NCI-H1694 treated with DMSO at 0.1 percent for 48 hours (cell line): Measurements from ENCODE around the gene NKTR.
A peak's percentile ranks its signal among the peaks of the same experiment; 100 is the strongest.
"Not testable (repeated sequence)": the region's sequence is repeated elsewhere in the genome, so short reads cannot be mapped to it uniquely, and the experiment has no call there.

Experiments used
- DNase-seq: peaks from one replicate; lab custom pipeline; 2025; lab: John Stamatoyannopoulos, UW

Gene NKTR

DNA sequence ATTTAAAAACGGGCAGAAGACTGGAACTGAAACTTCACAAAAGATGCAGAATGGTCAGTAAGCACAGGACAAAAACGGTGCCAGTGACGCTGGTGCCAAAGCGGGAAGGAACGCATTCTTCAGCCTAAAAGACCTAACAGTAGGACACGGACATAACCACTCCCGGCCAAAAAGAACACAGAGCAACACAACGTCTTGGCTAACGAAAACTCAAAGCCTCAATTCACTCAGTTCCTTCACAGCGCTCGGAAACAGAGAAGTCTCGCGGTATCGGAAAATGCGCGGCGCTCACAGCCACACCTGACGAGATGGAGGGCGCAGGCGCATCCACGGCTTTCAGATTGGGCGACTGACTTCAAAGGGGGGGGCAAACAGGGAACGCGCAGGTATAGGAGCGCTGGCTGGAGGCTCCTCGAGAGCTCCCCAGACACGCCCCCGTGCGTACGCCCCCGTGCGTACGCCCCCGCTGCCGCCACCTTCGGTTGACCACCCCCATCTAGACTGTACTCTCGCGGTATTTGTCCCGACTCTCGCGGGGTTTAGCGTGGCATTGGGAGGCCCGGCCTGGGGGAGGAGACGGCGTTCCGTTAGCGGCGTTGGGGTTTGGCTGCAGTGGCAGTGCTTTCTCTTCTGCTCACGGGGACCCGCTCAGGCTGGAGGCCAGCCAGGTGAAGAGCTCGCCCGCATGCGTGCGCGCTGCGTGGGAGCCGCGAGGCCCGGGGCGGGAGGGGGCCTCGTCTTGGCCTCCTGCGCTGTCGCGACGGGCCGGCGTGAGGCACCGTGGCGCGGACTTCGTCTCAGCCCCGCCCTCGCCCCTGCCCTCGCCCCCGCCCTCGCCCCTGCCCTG is at the start of gene NKTR:
Gene NKTR, plus strand, starts transcription at position 576 of the 847 bp plus-strand sequence. CDS start 321 bp downstream, outside the sequence.
- DNase-seq = peak; percentile 85

DNA sequence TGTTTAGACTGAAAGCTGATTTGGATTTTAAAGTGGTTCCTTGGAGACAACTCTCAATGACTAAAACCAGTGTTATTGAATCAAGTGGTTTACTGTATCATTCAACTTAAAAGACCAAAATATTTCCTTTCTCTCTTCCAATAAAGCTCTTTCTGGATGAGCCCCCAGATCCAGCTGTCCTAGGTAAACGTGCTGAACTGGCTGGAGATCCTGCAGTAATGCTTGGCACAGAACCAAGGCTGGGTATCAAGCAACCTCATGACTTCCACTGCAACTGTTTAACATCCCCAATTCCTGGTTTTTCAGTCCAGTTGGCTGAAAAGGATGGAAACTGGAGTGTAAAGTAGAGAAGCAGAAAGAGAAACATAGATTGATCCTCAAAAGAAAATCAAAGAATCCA is 47.7 kb upstream of the NKTR start:
- DNase-seq = no peak

DNA sequence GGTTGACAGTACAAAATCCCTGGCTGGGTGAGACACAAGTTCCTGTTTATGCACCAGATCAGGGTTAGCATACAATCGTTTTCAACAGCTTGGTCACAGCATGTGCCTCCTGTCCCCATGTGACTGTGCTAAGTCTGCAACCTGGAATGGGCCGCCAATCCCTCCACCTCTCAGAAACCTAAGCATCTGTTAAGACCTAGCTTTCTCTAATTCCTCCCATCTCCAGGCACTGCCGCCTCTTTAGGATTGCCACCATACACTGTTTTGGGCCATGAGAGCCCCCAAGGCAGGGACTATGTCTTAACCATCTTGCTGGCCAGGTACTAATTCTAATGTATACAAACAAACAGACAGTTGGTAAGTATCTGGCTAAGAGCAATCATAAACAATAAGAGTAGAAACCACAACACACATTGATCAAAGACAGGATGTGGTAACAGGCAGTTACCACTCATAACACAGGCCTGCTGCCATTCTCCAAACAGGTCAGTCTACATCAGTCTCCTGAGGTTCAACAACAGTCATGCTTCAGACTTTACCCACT is 44.3 kb upstream of the NKTR start:
- DNase-seq = no peak

DNA sequence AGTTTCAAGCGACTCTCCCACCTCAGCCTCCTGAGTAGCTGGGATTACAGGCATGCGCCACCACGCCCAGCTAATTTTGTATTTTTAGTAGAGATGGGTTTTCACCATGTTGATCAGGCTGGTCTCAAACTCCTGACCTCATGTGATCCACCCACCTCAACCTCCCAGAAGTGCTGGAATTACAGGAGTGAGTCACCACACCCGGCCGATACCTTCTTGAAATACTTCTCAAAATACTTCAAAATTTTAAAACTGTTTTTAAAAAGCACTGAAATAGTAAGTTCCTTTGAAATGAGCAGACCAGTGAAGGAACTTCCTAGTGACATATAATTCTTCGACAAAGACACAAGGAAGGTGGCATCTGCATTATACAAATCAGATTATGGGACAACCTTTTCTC is 43.7 kb upstream of the NKTR start:
- not testable (repeated sequence) for DNase-seq

DNA sequence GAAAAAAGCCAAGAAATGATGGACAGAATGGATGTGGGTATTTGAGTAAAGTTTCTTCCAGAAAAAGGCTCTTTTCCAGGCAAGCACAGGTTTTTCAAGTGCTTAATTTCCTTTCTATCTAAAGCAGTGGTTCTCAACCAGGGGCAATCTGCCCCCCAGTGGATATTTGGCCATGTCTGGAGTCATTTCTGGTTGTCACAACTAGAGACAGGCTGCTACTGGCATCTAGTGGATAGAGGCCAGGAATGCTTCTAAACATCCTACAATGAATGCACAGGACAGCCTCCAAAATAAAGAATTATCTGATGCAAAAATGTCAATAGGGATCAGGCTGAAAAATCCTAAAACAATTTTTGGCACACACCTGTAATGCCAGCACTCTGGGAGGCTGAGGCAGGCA is 42.6 kb upstream of the NKTR start:
- DNase-seq = no peak

DNA sequence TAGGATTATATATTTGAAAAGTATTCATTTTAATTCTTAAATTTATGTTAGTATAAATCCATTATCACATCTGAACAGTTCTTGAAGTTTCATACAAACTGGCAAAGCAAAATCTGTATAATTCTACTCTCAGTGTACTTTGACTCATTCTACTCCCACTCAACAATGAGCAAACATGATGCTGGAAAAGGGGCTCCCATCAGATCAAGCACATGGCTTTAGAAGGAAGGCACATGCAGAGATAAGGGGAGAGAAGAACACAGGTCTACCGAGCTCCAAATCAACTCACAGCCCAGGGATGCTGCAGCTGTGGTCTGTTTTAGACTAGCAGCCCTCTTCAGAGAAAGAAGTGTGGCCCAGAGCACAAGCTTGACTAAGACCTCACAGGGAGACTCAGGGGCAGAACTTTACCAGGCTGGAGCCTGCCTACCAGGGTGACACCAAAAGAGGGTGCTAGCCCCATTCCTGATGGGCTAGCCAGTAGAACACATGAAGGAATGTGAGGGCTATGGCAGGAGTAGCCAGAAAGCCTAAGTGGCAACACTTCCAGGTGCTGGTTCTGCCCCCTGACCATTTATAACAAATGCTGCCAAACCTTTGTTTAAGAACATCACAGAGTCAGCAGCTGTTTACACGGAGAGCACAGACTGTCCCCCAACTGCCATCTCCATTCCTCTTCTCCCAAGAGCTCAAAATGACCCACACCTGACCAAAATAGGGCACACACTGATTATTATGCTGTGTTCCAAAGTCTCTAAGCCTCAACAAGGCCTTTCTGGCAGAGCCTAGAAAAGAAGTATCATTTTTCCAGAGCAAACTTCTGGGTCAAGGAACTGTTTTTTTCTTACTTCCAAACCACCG is 38.2 kb upstream of the NKTR start:
- DNase-seq = no peak

DNA sequence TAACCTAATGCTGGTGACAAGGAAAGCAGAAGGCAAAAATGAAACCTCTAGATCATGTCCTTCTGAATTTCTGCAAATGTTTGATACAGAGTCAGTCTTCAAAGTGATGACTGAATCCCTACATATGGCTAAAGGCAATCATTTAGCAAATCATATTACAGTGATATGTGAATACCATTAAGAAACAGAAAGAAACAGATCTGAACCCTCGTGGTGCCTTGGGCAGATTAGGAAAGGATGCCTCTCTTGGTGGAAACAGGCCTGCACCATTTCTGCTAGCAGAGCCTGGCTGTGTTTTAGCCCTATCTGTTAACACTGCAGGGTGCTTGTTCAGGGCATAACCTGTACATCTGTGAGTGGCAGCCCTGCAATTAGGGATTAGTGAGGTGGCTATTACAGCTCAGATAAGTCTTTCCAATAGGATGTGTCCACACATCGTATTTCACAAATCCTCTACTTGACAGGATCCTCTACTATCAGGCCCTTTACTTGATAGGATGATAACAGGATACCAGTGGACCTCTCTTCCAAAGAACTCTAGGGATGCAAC is 30.8 kb upstream of the NKTR start:
- DNase-seq = no peak

DNA sequence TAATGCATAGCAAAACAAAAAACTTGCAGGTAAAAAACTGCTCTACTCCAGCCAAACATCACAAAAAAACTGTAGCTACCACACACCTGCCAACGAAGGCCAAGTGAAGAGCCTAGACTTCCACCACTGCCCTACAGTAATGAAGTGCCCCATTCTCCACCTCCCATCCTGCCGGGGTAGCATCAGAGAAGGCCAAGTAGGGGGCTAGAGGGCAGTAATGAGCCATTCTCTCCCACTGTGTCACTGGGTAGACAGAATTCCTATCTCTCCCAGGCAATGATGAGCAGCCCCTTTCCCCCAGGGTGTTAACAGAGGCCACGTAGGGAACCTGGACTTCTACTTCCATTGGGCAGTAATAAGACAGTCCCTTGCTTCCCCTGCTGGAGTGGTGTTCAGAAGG is 28.2 kb upstream of the NKTR start:
- no peak for DNase-seq

DNA sequence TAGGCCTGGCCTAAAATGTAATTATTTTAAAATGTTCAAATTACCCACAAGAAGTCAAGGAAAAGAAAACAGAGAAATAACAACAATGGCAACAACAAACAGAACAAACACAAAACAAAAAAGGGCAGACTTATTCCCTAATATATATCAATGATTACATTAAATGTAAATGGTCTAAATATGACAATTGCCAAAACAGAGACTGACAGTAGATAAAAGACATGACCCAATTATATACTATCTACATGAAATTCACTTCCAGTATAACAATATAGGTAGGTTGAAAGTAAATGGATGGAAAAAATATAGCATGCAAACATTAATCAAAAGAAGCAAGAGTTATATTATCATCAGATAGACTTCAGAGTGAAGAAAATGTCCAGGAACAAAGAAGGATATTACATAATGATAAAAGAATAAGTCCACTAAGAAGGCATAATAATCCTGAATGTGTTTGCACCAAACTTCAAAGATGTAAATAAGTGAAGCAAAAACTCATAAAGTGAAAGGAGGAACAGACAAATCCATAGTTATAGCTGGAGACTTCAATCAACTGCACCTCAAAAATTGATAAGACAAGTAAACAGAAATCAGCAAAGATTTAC is 25.2 kb upstream of the NKTR start:
- no peak for DNase-seq

DNA sequence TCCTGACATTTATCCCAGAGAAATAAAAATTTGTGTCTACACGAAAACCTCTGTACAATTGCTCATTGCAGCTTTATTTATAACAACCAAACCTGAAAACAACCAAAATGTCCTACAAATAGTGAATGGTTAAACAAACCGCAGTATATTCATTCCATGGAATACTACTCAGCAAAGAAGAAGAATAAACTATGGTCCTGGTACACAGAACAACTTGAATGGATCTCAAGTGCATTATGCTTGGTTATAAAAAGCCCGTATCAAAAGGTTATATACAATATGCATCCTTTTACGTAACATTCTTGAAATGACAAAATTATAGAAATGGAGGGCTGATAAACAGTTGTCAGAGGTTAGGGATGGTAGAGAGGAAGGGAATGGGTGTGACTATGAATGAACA is 22.4 kb upstream of the NKTR start:
- no peak for DNase-seq

DNA sequence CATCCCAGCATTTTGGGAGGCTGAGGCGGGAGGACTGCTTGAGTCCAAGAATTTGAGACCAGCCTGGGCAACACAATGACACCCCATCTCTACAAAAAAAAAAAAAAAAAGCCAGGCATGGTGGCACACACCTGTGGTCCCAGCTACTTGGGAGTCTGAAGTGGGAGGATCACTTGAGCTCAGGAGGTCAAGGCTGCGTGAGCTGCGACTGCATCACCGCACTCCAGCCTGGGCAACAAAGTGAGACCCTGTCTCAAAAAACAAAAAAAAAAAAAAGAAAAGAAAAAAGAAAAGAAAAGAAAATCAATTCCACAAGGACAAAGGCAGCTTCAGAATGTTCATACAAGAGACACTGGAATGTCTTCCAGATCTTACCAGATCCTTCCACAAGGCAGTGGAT is 21.1 kb upstream of the NKTR start:
- DNase-seq = not testable (repeated sequence)

DNA sequence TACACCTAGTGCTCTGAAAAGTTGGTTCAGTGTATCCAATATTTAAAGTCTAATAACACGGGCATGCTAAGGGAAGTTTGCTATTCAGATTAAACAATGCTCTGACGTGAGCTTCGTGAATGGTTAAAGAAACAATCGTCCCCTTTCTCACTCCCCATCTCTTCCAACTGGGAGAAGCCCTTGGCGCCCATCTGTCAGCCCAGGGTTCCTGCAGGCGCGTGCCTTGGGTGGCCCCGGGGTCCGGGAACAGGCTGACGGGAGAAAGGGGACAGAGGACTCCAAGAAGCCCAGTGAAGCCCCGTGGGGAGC is 19.1 kb upstream of the NKTR start:
- no peak for DNase-seq

DNA sequence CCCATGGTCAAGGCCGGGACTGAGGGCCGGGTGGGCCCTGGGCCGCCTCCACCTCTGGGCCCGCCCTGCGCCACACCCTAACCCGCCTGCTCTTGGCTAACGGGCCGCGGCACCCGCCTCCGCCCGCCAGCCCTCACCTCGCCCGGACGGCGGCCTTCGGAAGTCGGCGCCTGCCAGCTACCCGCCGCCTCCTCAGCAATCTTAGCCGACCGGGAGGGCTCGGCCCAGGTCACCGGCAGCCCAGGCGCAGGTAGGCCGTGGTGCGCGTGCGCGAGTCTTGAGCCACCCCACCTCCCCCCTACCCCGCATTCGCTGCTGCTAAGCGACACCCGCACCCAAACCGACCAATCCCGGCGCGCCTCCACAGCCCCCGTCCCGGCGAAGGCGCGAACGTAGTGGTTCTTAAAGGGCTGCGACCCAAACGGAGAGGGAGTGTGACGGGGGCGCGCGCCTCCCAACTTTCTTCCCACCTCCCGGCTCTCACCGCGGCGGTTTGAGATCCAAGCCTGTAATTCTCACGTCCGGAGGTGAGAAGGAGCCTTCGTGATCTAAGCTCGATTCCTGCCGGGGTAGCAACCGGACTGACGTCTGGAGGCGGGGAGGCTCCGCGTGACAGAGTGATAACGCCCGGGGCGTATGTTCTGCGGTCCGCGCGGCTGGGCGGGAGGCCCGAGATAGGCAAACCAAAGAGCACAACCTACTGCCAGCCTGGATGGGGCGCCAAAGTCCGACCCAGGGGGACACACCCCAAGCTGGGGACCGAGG is 18.6 kb upstream of the NKTR start, which contains the start of gene SEC22C:
Gene SEC22C, minus strand, starts transcription at position 259 of the 765 bp plus-strand sequence. CDS start 12,921 bp downstream, outside the sequence.
- DNase-seq = peak; percentile 80

DNA sequence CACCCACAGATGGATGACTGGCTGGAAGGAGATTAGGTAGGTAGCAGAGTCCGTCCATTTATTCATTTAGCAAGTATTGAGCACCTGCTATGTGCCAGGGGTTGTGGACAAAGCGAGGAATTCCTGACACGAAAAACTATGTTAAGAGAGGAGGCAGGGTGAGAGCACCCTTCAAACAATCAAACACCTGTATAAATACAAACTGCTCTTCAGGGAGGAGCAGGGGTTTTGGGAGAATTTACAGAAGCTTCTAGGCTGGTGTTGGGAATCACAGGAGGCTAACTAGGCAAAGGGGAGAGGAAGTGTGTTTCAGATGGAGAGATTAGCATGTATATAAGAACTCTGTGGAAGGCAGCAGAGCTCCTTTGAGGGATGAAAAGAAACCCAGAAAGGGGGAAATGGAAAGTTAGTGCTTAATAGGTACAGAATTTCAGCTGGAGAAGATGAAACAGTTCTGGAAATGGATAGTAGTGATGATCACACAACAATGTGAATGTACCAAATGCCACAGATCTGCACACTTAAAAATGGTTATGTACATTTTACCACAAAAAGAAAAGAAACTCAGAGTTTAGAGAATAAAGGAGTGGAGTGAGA is 17.9 kb upstream of the NKTR start:
- DNase-seq = no peak

DNA sequence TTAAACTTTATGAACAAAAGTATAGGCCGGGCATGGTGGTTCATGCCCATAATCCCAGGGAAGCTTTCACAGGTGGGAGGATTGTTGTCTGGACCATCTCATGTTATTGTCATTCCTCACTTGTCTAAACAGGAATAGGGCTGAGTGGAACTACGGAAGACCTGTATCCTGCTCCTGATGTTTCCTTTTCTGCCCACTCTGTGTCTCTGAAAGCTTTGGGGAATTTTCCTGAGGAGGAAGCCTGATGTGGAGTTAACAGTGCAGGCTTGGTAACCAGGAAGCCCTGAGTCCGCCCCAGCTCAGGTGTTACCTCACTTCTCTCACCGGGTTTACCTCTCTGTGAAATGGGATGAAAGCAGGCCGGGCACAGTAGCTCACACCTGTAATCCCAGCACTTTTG is 11.9 kb upstream of the NKTR start:
- no peak for DNase-seq

DNA sequence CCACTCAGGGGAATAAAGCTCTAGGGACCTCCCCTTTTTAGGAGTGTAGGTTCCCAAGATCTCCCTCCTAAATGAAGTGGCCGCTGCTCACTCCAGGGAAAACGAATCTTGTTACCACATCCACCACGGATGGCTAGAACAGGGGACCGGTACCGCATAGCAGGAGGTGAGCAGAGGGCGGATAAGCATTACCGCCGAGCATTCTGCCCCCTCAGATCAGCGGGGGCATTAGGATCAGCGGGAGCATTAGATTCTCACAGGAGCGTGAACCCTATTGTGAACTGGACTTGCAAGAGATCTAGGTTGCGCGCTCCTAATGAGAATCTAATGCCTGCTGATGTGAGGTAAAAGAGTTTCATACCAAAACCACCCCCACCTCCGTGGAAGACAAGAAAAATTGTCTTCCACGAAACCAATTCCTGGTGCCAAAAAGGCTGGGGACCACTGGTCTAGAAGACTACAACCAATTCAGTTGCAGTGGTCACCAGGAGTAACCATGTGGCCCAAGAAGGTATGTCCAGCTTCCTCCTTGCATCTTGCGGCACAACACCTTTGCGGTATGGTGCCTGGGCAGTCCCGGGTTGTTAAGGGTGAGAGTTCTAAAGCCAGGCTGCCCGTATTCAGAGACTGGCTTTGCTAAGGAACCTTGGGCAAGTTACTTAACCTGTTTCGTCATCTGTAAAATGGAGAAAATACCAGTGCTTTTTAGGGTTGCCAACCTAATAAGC is 10.9 kb upstream of the NKTR start:
- DNase-seq = no peak

DNA sequence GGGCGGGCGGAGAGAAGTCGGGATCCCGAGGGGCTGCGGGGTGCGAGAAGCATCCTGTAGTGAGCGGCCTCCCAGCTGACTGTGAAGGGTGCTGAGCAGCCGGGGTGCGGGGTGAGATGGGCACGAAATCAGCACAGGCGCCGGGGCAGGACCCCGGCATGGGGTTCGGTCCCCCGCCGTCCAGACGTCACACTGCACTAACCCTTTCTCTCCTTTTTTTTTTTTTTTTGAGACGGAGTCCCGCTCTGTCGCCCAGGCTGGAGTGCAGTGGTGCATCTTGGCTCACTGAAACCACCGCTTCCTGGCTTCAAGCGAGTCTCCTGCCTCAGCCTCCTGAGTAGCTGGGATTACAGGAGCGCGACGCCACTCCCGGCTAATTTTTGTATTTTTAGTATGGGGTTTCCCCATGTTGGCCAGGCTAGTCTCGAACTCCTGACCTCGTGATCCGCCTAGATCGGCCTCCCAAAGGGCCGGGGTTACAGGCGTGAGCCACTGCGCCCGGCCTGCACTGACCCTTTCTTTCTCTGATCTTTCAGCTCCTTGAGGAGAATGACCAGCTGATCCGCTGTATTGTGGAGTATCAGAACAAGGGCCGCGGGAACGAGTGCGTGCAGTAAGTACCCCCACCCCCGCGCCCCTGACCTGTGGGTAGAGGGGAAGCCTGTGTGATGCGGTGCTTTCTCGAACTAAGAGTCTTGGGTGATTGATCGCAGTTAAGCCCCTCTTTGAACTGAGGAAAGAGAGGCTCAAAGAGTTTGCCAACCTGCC is 9.3 kb upstream of the NKTR start:
- no peak for DNase-seq

DNA sequence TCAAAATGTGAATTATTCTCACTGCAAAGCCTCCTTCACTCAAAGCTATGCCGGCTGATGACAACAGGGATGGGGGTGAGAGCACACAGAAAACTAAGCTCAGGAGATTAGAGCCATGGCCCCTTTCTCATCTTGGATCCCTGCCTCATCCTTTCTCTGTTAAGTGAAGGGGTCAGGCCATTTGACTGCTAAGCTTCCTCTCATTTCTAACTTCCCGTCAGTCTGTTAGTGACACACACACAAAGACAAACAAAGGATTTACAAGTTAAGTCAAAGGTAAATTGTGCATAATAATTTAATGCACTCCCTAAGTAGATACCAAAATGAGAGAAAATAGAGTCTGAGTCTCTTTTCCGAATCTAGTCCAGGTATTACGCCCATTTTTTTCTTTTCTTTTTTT is 8.7 kb upstream of the NKTR start:
- DNase-seq = no peak

DNA sequence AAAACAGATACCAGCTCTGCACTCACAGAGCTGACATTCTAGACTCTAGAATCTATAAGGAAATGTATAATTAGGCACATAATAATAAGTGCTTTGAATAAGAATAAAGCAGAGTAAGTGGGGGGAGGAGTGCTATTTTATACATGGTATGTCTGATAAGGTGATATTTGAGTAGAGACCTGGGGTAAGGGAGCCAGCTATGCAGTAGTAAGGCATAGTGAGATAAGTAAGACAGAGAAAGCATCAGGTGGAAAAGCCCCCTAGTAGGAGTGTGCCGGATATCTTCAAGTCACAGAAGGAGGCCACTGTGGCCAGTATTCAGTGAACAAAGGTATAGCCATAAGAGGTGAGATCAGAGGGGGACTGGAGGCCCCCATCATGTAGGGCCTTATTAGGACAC is 6.9 kb upstream of the NKTR start:
- DNase-seq = no peak

DNA sequence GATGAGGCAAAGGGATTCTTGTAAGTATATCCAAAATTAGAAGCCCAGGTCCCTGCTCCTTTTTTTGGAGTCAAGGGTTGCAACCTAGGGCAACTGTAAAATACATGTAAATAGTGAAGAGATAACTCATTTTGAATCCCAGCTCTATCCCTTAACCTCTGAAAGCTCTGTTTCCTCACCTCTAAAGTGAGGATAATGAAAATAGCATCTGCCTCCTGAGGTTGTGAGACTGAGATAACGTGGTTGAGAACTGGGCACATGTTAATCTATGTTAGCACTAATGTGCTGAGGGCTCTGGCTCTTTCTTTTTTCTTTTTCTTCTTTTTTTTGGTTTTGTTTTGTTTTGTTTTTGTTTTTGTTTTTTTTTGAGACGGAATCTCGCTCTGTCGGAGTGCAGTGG is 4.8 kb upstream of the NKTR start:
- no peak for DNase-seq
